ENCODE measurements around the gene TNIP1. TPM values are rescaled to one million over a fixed set of nuclear protein-coding genes. Genes with fewer than 3 reads are reported as not detected.

The TNIP1 gene
- total RNA-seq, 1 experiment from 2014 or later: 122 TPM

DNA sequence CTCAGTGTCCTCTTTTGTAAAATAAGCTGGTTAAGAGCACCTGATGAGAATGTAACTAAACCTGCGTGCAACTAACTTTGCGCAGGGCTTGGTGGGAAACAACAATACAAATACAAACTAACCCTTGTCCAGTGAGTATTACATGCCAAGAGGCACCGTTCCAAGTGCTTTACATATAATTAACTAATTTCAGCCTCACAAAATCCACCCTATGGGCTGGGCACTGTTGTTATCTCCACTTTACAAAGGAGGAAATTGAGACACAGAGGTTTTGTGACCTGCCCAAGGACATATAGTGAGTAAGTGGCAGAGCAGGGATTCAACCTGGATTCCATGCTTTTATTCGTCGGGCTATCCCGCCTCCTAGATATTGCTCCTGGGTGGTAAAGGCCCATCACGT, 26.2 kb upstream of the TNIP1 start:
- Histone ChIP-seq H3K36me3 (ENCODE audit: low read depth) (no peaks in the 10 kb centered on the region), H3F3A (ENCODE audit: insufficient read depth, low read depth) (no peaks in the 10 kb centered on the region), H3K9me3 (ENCODE audit: insufficient read depth, low read depth) (no peaks in the 10 kb centered on the region), H3K4me1 (replicated peaks; ENCODE audit: insufficient read depth) (no peaks in the 10 kb centered on the region; the same call in 1 of the 2 replicates), H3K79me2 (ENCODE audit: low read depth) (no peaks in the 10 kb centered on the region), H3K4me3 (no peak overlapping the region), H4K20me1 (ENCODE audit: insufficient read depth) (no peaks in the 10 kb centered on the region), H3K9me2 (ENCODE audit: insufficient read depth) (no peaks in the 10 kb centered on the region), H3K27ac (no peak overlapping the region), H3K4me2 (no peak overlapping the region), H2AFZ (no peak overlapping the region), H3K27me3 (ENCODE audit: insufficient read depth, low read depth) (no peaks in the 10 kb centered on the region)
- ChIA-PET POLR2A (ENCODE audit: unreplicated experiment) (no interaction called here), CTCF (no interaction called here)
- TF ChIP-seq, protein P1, sequence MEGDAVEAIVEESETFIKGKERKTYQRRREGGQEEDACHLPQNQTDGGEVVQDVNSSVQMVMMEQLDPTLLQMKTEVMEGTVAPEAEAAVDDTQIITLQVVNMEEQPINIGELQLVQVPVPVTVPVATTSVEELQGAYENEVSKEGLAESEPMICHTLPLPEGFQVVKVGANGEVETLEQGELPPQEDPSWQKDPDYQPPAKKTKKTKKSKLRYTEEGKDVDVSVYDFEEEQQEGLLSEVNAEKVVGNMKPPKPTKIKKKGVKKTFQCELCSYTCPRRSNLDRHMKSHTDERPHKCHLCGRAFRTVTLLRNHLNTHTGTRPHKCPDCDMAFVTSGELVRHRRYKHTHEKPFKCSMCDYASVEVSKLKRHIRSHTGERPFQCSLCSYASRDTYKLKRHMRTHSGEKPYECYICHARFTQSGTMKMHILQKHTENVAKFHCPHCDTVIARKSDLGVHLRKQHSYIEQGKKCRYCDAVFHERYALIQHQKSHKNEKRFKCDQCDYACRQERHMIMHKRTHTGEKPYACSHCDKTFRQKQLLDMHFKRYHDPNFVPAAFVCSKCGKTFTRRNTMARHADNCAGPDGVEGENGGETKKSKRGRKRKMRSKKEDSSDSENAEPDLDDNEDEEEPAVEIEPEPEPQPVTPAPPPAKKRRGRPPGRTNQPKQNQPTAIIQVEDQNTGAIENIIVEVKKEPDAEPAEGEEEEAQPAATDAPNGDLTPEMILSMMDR (conservative IDR thresholded peaks at IDR 0.05): no peak
- no peak for TF ChIP-seq EZH2 (IDR thresholded peaks at IDR 0.05; ENCODE audit: low read depth)
- intact Hi-C loops (cut with micrococcal nuclease; ENCODE audit: unreplicated experiment): no loop called here
- no peak for DNase-seq
- BruUV-seq (replicated peaks): no TSS peak

DNA sequence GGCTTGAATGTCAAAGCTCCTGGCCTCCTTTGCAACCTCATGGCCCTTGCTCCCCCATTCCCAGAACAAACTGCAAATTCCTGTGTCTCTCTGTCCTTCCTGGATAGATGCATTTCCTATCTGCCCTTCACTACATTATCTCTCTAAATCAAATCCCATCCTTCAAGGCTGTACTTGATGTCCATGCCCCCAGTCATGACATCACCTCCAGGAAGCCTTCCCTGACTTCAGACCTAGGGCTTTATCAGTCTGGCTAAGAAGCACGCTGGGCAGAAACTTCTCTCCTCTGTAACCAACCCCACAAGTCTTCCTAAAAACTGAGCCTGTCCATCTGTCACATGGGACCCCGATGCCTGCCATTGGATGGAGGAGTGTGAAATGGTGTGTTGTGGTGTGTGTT, 25.7 kb upstream of the TNIP1 start:
- Histone ChIP-seq H3K9me2 (ENCODE audit: insufficient read depth) (no peaks in the 10 kb centered on the region), H2AFZ (no peak overlapping the region), H3K79me2 (ENCODE audit: low read depth) (no peaks in the 10 kb centered on the region), H3K4me1 (replicated peaks; ENCODE audit: insufficient read depth) (no peaks in the 10 kb centered on the region; the same call in 1 of the 2 replicates), H3K4me3 (no peak overlapping the region), H4K20me1 (ENCODE audit: insufficient read depth) (no peaks in the 10 kb centered on the region), H3K9me3 (ENCODE audit: insufficient read depth, low read depth) (no peaks in the 10 kb centered on the region), H3K27ac (no peak overlapping the region), H3K4me2 (no peak overlapping the region), H3K36me3 (ENCODE audit: low read depth) (no peaks in the 10 kb centered on the region), H3F3A (ENCODE audit: insufficient read depth, low read depth) (no peaks in the 10 kb centered on the region), H3K27me3 (ENCODE audit: insufficient read depth, low read depth) (no peaks in the 10 kb centered on the region)
- POLR2A ChIA-PET (ENCODE audit: unreplicated experiment): no interaction called here
- intact Hi-C loops (cut with micrococcal nuclease; ENCODE audit: unreplicated experiment): no loop called here
- CTCF ChIA-PET: no interaction called here
- TF ChIP-seq, protein P1 (conservative IDR thresholded peaks at IDR 0.05): no peak
- no peak for TF ChIP-seq EZH2 (IDR thresholded peaks at IDR 0.05; ENCODE audit: low read depth)
- BruUV-seq (replicated peaks): no TSS peak
- DNase-seq: no peak

DNA sequence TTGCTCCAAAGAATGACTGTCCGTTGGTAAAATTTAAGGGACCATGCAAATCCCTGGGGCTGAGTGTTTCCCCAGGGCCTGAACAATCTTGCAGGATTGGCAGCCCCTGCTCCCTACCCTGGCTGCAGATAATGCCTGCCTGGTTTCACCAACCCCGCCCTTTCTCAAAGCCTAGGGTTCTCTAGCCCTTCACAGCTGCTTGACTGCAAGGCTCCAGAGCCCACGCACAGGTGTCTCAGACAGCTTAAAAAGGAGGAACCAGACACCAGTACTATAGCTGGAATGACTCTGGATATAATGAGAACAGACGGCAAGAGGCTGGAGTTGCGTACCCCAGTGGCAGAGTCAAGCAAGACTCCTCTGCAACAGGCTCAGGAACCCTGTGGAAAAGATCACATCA, 25.2 kb upstream of the TNIP1 start:
- Histone ChIP-seq H4K20me1 (ENCODE audit: insufficient read depth) (no peaks in the 10 kb centered on the region), H3K27me3 (ENCODE audit: insufficient read depth, low read depth) (no peaks in the 10 kb centered on the region), H3F3A (ENCODE audit: insufficient read depth, low read depth) (no peaks in the 10 kb centered on the region), H3K36me3 (ENCODE audit: low read depth) (no peaks in the 10 kb centered on the region), H3K4me3 (no peak overlapping the region), H3K9me3 (ENCODE audit: insufficient read depth, low read depth) (no peaks in the 10 kb centered on the region), H3K4me2 (no peak overlapping the region), H3K4me1 (replicated peaks; ENCODE audit: insufficient read depth) (no peaks in the 10 kb centered on the region; the same call in 1 of the 2 replicates), H3K79me2 (ENCODE audit: low read depth) (no peaks in the 10 kb centered on the region), H2AFZ (no peak overlapping the region), H3K9me2 (ENCODE audit: insufficient read depth) (no peaks in the 10 kb centered on the region), H3K27ac (no peak overlapping the region)
- ChIA-PET CTCF (interaction anchor here (0.5 kb wide), 1 partner anchor 118 kb away, joined by 3 read pairs; the partner anchor contains the start of gene CCDC69), POLR2A (ENCODE audit: unreplicated experiment) (no interaction called here)
- intact Hi-C loops (cut with micrococcal nuclease; ENCODE audit: unreplicated experiment): no loop called here
- no TSS peak for BruUV-seq (replicated peaks)
- TF ChIP-seq, protein P1 (conservative IDR thresholded peaks at IDR 0.05): no peak
- no peak for TF ChIP-seq EZH2 (IDR thresholded peaks at IDR 0.05; ENCODE audit: low read depth)
- DNase-seq: no peak
